H1 (cell line): ENCODE measurements around the gene PRKN. TPM values are rescaled to one million over a fixed set of nuclear protein-coding genes. Genes with fewer than 3 reads are reported as not detected.

Experiments used
- CTCF ChIA-PET: fragments of 300-600 bp; sonication (Branson Sonifier 250); formaldehyde crosslinking; loops from one replicate; lab custom pipeline; 2021; ENCODE audit not compliant: partially characterized antibody; lab: Charles Lee
- POLR2A ChIA-PET: fragments of 300-600 bp; sonication (Branson Sonifier 250); formaldehyde crosslinking; loops from one replicate; lab custom pipeline; 2021; ENCODE audit warnings: inconsistent platforms; ENCODE audit not compliant: partially characterized antibody; lab: Charles Lee
- DNase-seq, 2 experiments: peaks; one replicate each; pipeline versions ENCODE4 v3.0.0 to v3.0.0-alpha.2; 2010 to 2022; ENCODE audit warnings: low spot score in 2 of 2, low read depth in 1 of 2, mixed read lengths in 1 of 2
- FAIRE-seq: peaks from 2 replicates; lab custom pipeline; 2011; peaks lifted over from hg19 to GRCh38; lab: Jason Lieb, UNC
- H2AFZ ChIP-seq: 2 replicates; pipeline ENCODE4 v1.8.1; 2012; ENCODE audit warnings: low read length, inconsistent platforms
- H2AK5ac ChIP-seq: 2 replicates; pipeline ENCODE4 v1.6.1; 2013; ENCODE audit warnings: low read depth, low read length
- H2BK120ac ChIP-seq: replicated peaks from 2 replicates; pipeline ENCODE3; 2013; ENCODE audit warnings: low read depth, low read length, inconsistent platforms
- H2BK12ac ChIP-seq: 2 replicates; pipeline ENCODE4 v1.6.1; 2013; ENCODE audit warnings: low read depth, low read length
- H2BK15ac ChIP-seq: 2 replicates; pipeline ENCODE4 v1.6.1; 2013; ENCODE audit warnings: low read length
- H2BK20ac ChIP-seq: 2 replicates; pipeline ENCODE4 v1.6.1; 2013; ENCODE audit warnings: low read length
- H2BK5ac ChIP-seq: 2 replicates; pipeline ENCODE4 v1.6.1; 2013; ENCODE audit warnings: low read depth, low read length
- H3K14ac ChIP-seq: 2 replicates; pipeline ENCODE4 v1.6.1; 2013; ENCODE audit warnings: inconsistent platforms; ENCODE audit not compliant: insufficient read length
- H3K18ac ChIP-seq: 2 replicates; pipeline ENCODE4 v1.6.1; 2013; ENCODE audit warnings: low read length; ENCODE audit errors: extremely low read depth
- H3K23ac ChIP-seq: 2 replicates; pipeline ENCODE4 v1.6.1; 2013; ENCODE audit warnings: inconsistent platforms; ENCODE audit not compliant: insufficient read length
- H3K23me2 ChIP-seq: 2 replicates; pipeline ENCODE4 v1.6.1; 2013; ENCODE audit warnings: low read depth, low read length
- H3K27ac ChIP-seq: 2 replicates; pipeline ENCODE4 v1.6.1; 2011; ENCODE audit warnings: low read depth, low read length, inconsistent platforms
- H3K27me3 ChIP-seq, 4 experiments: replicated peaks in 1 of 4; 1 replicate in 1 of 4; 2 replicates in 3 of 4; pipeline versions ENCODE4 v1.6.1 to v1.8.1; 2011 to 2013; ENCODE audit warnings: low read length in 3 of 4, mild to moderate bottlenecking in 3 of 4, inconsistent platforms in 2 of 4, mixed read lengths in 2 of 4, moderate library complexity in 1 of 4; ENCODE audit not compliant: control insufficient read depth in 3 of 4, insufficient read depth in 3 of 4; ENCODE audit errors: extremely low read depth in 1 of 4
- H3K36me3 ChIP-seq, 4 experiments: 2 replicates each; pipeline versions ENCODE4 v1.6.1 to v1.8.1; 2011 to 2013; ENCODE audit warnings: mild to moderate bottlenecking in 4 of 4, low read length in 3 of 4, moderate library complexity in 2 of 4, control low read depth in 1 of 4, inconsistent platforms in 1 of 4; ENCODE audit not compliant: insufficient read depth in 4 of 4, control insufficient read depth in 2 of 4
- H3K4ac ChIP-seq: replicated peaks from 2 replicates; pipeline ENCODE3; 2013; ENCODE audit warnings: low read length, low read depth, mixed read lengths, inconsistent platforms; ENCODE audit not compliant: insufficient read length
- H3K4me1 ChIP-seq, 4 experiments: replicated peaks in 1 of 4; 1 replicate in 1 of 4; 2 replicates in 3 of 4; pipeline versions ENCODE4 v1.6.1 to v1.8.1; 2011 to 2013; ENCODE audit warnings: low read length in 3 of 4, inconsistent platforms in 2 of 4, mixed read lengths in 1 of 4; ENCODE audit not compliant: insufficient read depth in 4 of 4, control insufficient read depth in 3 of 4
- H3K4me2 ChIP-seq, 2 experiments: 2 replicates each; pipeline versions ENCODE4 v1.6.1 to v1.8.1; 2011 to 2013; ENCODE audit warnings: low read depth in 2 of 2, low read length in 2 of 2, control low read depth in 1 of 2, inconsistent platforms in 1 of 2, mild to moderate bottlenecking in 1 of 2; ENCODE audit not compliant: insufficient read depth in 1 of 2
- H3K4me3 ChIP-seq, 4 experiments: fragments of 200-600, 300-600 bp in 1 of 4; sonication (generic), shearing (Covaris generic), sonication (Bioruptor Twin) in 1 of 4; 2 replicates each; pipeline versions ENCODE4 v1.5.1 to v1.8.1; 2011 to 2016; ENCODE audit warnings: low read length in 4 of 4, low read depth in 3 of 4, control low read depth in 2 of 4, inconsistent platforms in 2 of 4, mild to moderate bottlenecking in 2 of 4, mixed read lengths in 1 of 4, moderate library complexity in 1 of 4; ENCODE audit not compliant: insufficient read depth in 2 of 4; ENCODE audit errors: extremely low read depth in 1 of 4
- H3K56ac ChIP-seq: replicated peaks from 2 replicates; pipeline ENCODE3; 2013; ENCODE audit warnings: low read depth, mild to moderate bottlenecking, mixed read lengths, low read length, inconsistent platforms; ENCODE audit not compliant: insufficient read length
- H3K79me1 ChIP-seq: 2 replicates; pipeline ENCODE4 v1.6.1; 2013; ENCODE audit warnings: low read depth, low read length, control low read depth
- H3K79me2 ChIP-seq, 2 experiments: 2 replicates each; pipeline versions ENCODE4 v1.6.1 to v1.8.1; 2012 to 2013; ENCODE audit warnings: low read length in 2 of 2, mild to moderate bottlenecking in 2 of 2, inconsistent platforms in 1 of 2; ENCODE audit not compliant: insufficient read depth in 2 of 2, control insufficient read depth in 1 of 2
- H3K9ac ChIP-seq, 4 experiments: replicated peaks in 1 of 4; 1 replicate in 1 of 4; 2 replicates in 3 of 4; pipeline versions ENCODE4 v1.6.1 to v1.8.1; 2011 to 2013; ENCODE audit warnings: low read depth in 3 of 4, low read length in 3 of 4, control low read depth in 2 of 4, mild to moderate bottlenecking in 2 of 4, moderate library complexity in 2 of 4, inconsistent platforms in 1 of 4; ENCODE audit errors: extremely low read depth in 1 of 4
- H3K9me3 ChIP-seq, 2 experiments: 2 replicates each; pipeline versions ENCODE4 v1.6.1 to v1.8.1; 2012 to 2013; ENCODE audit warnings: mild to moderate bottlenecking in 2 of 2, moderate library complexity in 2 of 2, control low read depth in 1 of 2, inconsistent platforms in 1 of 2, low read depth in 1 of 2, low read length in 1 of 2, mixed read lengths in 1 of 2; ENCODE audit not compliant: insufficient read depth in 2 of 2
- H4K20me1 ChIP-seq, 2 experiments: replicated peaks in 1 of 2; 2 replicates each; pipeline versions ENCODE3 to v1.8.1; 2011 to 2013; ENCODE audit warnings: inconsistent platforms in 2 of 2, low read length in 2 of 2, mild to moderate bottlenecking in 1 of 2; ENCODE audit not compliant: insufficient read depth in 2 of 2, control insufficient read depth in 1 of 2
- H4K5ac ChIP-seq: 2 replicates; pipeline ENCODE4 v1.6.1; 2013; ENCODE audit warnings: low read length, low read depth, mixed read lengths, inconsistent platforms; ENCODE audit not compliant: insufficient read length
- H4K8ac ChIP-seq: 2 replicates; pipeline ENCODE4 v1.8.0; 2013; ENCODE audit warnings: mild to moderate bottlenecking, moderate library complexity, low read length, inconsistent platforms; ENCODE audit not compliant: insufficient read depth; ENCODE audit errors: extremely low read depth
- H4K91ac ChIP-seq: replicated peaks from 2 replicates; pipeline ENCODE3; 2013; ENCODE audit warnings: low read length, mixed read lengths, inconsistent platforms; ENCODE audit not compliant: insufficient read length
- EZH2 ChIP-seq: fragments of 200-600 bp; sonication (generic); IDR thresholded peaks from 2 replicates; pipeline ENCODE4 v1.7.1; 2012; ENCODE audit warnings: low read depth, mild to moderate bottlenecking, moderate library complexity, low read length, inconsistent platforms; ENCODE audit not compliant: severe bottlenecking
- GTF2F1 ChIP-seq: IDR thresholded peaks from 2 replicates; pipeline ENCODE4 v1.6.1; 2012; ENCODE audit warnings: low read depth, low read length, improper control_type of control experiment, borderline replicate concordance
- NANOG ChIP-seq: IDR thresholded peaks from 2 replicates; pipeline ENCODE4 v1.6.1; 2011; ENCODE audit warnings: low read length, low read depth, mild to moderate bottlenecking, inconsistent platforms; ENCODE audit not compliant: insufficient read depth, poor library complexity, severe bottlenecking
- PHF8 ChIP-seq: fragments of 200-600 bp; sonication (generic); conservative IDR thresholded peaks from 2 replicates; pipeline ENCODE4 v1.7.1; 2012; ENCODE audit warnings: low read depth, mild to moderate bottlenecking, inconsistent platforms, low read length, moderate library complexity
- RAD21 ChIP-seq, 2 experiments: IDR thresholded peaks in 1 of 2; conservative IDR thresholded peaks in 1 of 2; 2 replicates each; pipeline ENCODE4 v1.6.1; 2011; ENCODE audit warnings: low read depth in 2 of 2, low read length in 2 of 2, improper control_type of control experiment in 1 of 2, inconsistent platforms in 1 of 2, mild to moderate bottlenecking in 1 of 2, moderate library complexity in 1 of 2
- RXRA ChIP-seq: IDR thresholded peaks from 2 replicates; pipeline ENCODE4 v1.6.1; 2011; ENCODE audit warnings: low read depth, mild to moderate bottlenecking, low read length, moderate library complexity; ENCODE audit not compliant: insufficient read depth
- SIN3A ChIP-seq, 2 experiments: IDR thresholded peaks in 1 of 2; conservative IDR thresholded peaks in 1 of 2; 2 replicates each; pipeline ENCODE4 v1.6.1; 2011 to 2012; ENCODE audit warnings: low read length in 2 of 2, improper control_type of control experiment in 1 of 2, low read depth in 1 of 2, mild to moderate bottlenecking in 1 of 2
- SIX5 ChIP-seq: IDR thresholded peaks from 2 replicates; pipeline ENCODE4 v1.6.1; 2011; ENCODE audit warnings: mild to moderate bottlenecking, low read depth, low read length
- SP2 ChIP-seq: IDR thresholded peaks from 2 replicates; pipeline ENCODE4 v1.6.1; 2012; ENCODE audit warnings: mild to moderate bottlenecking, low read length, inconsistent platforms
- TBP ChIP-seq: IDR thresholded peaks from 2 replicates; pipeline ENCODE4 v1.6.1; 2011; ENCODE audit warnings: low read depth, low read length, improper control_type of control experiment
- WGBS, 2 experiments: shearing (Covaris generic) in 1 of 2; methylation state at CpG; one replicate each; pipeline versions ENCODE4 v1.1.6 to v1.1.7; 2013 to 2015; ENCODE audit warnings: low lambda C conversion rate in 2 of 2, mixed read lengths in 2 of 2, inconsistent platforms in 1 of 2, low coverage in 1 of 2, missing lambda C conversion rate in 1 of 2; ENCODE audit not compliant: insufficient replicate concordance in 2 of 2, insufficient coverage in 1 of 2, insufficient read length in 1 of 2; ENCODE audit errors: extremely low coverage in 1 of 2, missing lambda C conversion rate in 1 of 2; 5-methylcytosine and 5-hydroxymethylcytosine counted together
- polyA plus RNA-seq, 7 experiments: library from polyadenylated mRNA; depleted of rRNA in 3 of 7; stranded (reverse) in 5 of 7; unstranded in 2 of 7; fragments of >200 nt in 5 of 7; fragments of 200-250 nt in 2 of 7; gene quantifications; 1 replicate in 5 of 7; 2 replicates in 1 of 7; 4 replicates in 1 of 7; pipeline versions ENCODE4 v1.2.1 to v1.2.3, GENCODE V29; 2011 to 2013; ENCODE audit warnings: missing spikeins in 2 of 7, mixed read lengths in 2 of 7
- total RNA-seq: library from RNA; stranded (reverse); fragmentation: NEBNext Ultra II Directional; extraction: Animal tissue kit (Norgen Biotek cat#: 25700); gene quantifications from 2 replicates; pipeline ENCODE4 v1.2.1, GENCODE V29; 2021
- TF ChIP-seq, protein P1 (sequence below): IDR thresholded peaks from 2 replicates; pipeline ENCODE4 v1.6.1; 2012; ENCODE audit warnings: low read length, inconsistent platforms

The PRKN gene
- total and polyA plus RNA-seq, 2 of the 8 experiments (the other 6 are each of a cell fraction or from before 2014, with no cell fraction given): 0.13 to 0.29 TPM

DNA sequence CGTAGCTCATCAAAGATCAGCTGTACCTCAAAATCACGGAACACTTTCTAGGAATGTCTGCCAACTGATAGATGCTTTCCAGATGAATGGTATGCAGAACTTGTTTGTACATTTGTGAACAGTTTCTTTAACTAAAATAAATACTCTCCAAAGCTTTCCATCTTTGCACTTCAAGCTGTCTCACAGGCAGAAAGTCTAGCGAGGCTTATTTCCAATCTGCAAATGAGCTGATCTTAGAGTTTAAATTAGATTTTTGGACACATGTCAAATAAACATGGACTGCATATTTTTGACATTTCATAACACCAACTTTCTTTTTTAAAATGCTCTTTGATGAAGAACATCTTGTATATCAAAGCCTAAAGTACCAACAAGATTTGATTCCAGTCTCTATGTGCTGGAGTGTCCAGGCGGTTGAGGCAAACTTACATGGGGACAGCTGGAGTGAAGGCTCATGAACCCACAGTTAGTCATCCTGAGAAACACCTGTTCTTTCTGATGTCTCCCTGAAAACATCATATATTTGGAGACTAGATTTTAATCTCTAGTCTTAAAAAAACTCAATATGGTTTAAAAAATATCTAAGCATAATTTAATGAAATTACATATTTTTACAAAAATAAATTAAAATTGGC is 1185.1 kb downstream of the PRKN start:
- no peak for DNase-seq
- no peak overlapping the region for H2BK120ac ChIP-seq
- no peak overlapping the region for H3K4ac ChIP-seq
- H3K27me3 ChIP-seq: no peaks in the 10 kb centered on the region
- no peak overlapping the region for H3K27ac ChIP-seq
- H4K20me1 ChIP-seq: no peaks in the 10 kb centered on the region
- H3K36me3 ChIP-seq: no peaks in the 10 kb centered on the region
- no peak overlapping the region for H2AK5ac ChIP-seq
- no peak overlapping the region for H2BK20ac ChIP-seq
- FAIRE-seq: no peak
- ChIA-PET POLR2A (no interaction called here), CTCF (interaction anchor here (0.7 to 1.6 kb wide), 3 partner anchors 15 to 154 kb away, joined by 3 to 4 read pairs (median 3); no protein-coding TSS in a partner anchor)
- no peak overlapping the region for H2AFZ ChIP-seq
- no peak overlapping the region for H3K9ac ChIP-seq
- no peak overlapping the region for H3K14ac ChIP-seq
- no peak overlapping the region for H3K56ac ChIP-seq
- H3K9me3 ChIP-seq: no peaks in the 10 kb centered on the region
- no peak overlapping the region for H3K23ac ChIP-seq
- H4K91ac ChIP-seq: no peak overlapping the region
- no peak overlapping the region for H2BK15ac ChIP-seq
- no peak overlapping the region for H3K4me3 ChIP-seq
- H4K5ac ChIP-seq: no peak overlapping the region
- H2BK5ac ChIP-seq: no peak overlapping the region
- H3K4me1 ChIP-seq: no peaks in the 10 kb centered on the region
- no peaks in the 10 kb centered on the region for H3K23me2 ChIP-seq
- H3K4me2 ChIP-seq: no peak overlapping the region
- no peaks in the 10 kb centered on the region for H3K79me2 ChIP-seq
- 63% methylated on average over 4 of the region's 4 CpGs; no CpG with 5 or more reads in 1 of the 2 experiments for WGBS, 2 experiments
- H2BK12ac ChIP-seq: no peak overlapping the region
- H4K8ac ChIP-seq: no peak overlapping the region
- H3K79me1 ChIP-seq: no peaks in the 10 kb centered on the region
- H3K18ac ChIP-seq: no peak overlapping the region
- no peak for TF ChIP-seq PHF8
- no peak for TF ChIP-seq SP2
- no peak for TF ChIP-seq SIN3A (conservative IDR thresholded peaks at IDR 0.05 in 1 of 2, IDR thresholded peaks at IDR 0.05 in 1 of 2; ENCODE audit: low read depth in 1 of 2, low read length in 2 of 2)
- TF ChIP-seq, protein P1, sequence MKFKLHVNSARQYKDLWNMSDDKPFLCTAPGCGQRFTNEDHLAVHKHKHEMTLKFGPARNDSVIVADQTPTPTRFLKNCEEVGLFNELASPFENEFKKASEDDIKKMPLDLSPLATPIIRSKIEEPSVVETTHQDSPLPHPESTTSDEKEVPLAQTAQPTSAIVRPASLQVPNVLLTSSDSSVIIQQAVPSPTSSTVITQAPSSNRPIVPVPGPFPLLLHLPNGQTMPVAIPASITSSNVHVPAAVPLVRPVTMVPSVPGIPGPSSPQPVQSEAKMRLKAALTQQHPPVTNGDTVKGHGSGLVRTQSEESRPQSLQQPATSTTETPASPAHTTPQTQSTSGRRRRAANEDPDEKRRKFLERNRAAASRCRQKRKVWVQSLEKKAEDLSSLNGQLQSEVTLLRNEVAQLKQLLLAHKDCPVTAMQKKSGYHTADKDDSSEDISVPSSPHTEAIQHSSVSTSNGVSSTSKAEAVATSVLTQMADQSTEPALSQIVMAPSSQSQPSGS: no peak
- TF ChIP-seq GTF2F1: no peak
- no peak for TF ChIP-seq EZH2
- TF ChIP-seq RAD21 (IDR thresholded peaks at IDR 0.05 in 1 of 2, conservative IDR thresholded peaks at IDR 0.05 in 1 of 2; ENCODE audit: low read depth in 2 of 2, low read length in 2 of 2): no peak
- no peak for TF ChIP-seq NANOG
- no peak for TF ChIP-seq RXRA
- TF ChIP-seq TBP: no peak
- TF ChIP-seq SIX5: no peak
